WI38 (cell line): ENCODE measurements around the gene SLMAP.

Source experiments
- H3K4me3 ChIP-seq: 2 replicates; pipeline ENCODE4 v1.5.1; 2011; ENCODE audit warnings: low read depth, mild to moderate bottlenecking, control low read depth, low read length
- TF ChIP-seq, protein P1 (sequence below): IDR thresholded peaks from 2 replicates; pipeline ENCODE4 v1.5.1; 2012; ENCODE audit warnings: low read depth, mild to moderate bottlenecking, control low read depth, low read length

Gene SLMAP

DNA sequence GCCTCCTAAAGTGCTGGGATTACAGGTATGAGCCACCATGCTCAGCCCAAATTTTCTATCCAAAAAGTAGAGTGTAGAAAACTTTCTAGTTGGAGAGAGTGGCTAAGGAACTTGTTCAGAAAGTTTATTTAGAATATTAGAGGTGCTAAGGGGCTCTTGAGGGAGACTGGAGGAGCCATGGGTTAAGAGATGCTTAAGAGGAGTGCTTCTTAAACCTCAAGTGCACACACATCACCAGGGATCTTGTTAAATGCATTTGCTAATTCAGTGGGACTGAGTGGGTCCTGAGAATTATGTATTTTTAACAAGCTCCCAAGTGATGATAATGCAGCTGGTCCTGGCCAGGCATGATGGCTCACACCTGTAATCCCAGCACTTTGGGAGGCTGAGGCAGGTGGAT is 29.7 kb upstream of the SLMAP start:
- no peak overlapping the region for H3K4me3 ChIP-seq
- TF ChIP-seq, protein P1, sequence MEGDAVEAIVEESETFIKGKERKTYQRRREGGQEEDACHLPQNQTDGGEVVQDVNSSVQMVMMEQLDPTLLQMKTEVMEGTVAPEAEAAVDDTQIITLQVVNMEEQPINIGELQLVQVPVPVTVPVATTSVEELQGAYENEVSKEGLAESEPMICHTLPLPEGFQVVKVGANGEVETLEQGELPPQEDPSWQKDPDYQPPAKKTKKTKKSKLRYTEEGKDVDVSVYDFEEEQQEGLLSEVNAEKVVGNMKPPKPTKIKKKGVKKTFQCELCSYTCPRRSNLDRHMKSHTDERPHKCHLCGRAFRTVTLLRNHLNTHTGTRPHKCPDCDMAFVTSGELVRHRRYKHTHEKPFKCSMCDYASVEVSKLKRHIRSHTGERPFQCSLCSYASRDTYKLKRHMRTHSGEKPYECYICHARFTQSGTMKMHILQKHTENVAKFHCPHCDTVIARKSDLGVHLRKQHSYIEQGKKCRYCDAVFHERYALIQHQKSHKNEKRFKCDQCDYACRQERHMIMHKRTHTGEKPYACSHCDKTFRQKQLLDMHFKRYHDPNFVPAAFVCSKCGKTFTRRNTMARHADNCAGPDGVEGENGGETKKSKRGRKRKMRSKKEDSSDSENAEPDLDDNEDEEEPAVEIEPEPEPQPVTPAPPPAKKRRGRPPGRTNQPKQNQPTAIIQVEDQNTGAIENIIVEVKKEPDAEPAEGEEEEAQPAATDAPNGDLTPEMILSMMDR: no peak

DNA sequence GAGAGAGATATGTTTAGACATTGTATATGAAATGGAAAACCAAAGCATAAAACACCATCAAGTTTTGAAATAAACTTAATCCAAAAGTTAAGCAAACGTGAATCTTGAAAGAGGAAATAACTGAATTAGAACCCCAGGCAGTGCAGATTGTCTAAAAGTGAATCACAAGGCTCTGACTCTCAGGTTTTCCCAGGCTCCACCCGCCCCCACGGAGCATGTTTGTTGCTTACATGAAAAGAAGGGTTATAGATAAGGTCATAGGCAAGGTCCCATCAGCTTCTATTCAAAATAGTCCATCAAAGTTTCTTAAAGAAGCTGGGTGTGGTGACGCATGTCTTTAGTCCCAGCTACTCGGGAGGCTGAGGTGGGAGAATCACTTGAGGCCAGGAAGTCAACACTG is 29.0 kb upstream of the SLMAP start:
- H3K4me3 ChIP-seq: no peak overlapping the region
- TF ChIP-seq, protein P1: no peak

DNA sequence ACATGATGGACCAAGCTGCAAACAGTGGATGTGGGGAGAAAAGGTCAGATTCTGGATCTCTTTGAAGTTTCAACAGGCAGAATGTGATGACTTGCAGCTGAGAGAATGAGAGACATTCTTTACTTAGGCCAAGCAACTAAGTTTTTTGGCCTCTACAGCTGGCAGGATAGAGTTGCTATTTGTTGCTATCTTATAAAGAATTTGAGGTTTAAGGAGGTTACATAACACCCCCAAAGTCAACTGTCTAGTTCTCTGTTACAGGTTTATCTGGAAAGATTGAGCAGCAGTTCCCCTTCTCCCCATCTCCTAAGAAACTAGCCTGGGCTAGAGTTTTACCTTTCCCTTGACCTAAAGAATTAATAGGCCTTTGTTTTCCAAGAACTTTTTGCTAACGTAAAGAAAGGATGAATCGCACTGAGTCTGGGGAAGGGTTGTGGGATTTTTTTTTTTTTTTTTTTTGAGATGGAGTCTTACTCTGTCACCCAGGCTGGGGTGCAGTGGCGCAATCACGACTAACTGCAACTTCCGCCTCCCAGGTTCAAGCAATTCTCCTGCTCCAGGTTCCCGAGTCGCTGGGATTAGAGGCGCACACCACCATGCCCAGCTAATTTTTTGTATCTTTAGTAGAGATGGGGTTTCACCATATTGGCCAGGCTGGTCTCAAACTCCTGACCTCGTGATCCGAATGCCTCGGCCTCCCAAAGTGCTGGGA is 26.6 kb upstream of the SLMAP start:
- no peak overlapping the region for H3K4me3 ChIP-seq
- TF ChIP-seq, protein P1: no peak

DNA sequence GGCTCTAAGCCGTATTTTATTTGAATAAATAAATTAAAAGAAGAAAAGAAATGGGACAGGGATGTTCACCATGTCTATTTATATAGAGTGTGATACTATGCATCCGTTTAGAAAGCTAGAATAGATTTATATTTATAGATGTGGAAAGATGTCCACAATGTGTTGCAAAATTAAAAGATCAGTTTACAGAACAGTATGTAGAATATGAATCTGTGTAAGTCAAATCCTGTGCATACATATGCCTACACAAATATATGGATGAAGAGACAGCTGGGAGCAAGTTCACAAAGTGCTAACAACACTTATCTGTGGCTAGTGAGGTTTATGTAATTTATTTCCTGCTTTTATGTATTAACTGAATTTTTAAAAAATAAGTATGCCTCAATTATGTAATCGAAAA is 25.4 kb upstream of the SLMAP start:
- TF ChIP-seq, protein P1: no peak
- H3K4me3 ChIP-seq: no peak overlapping the region

DNA sequence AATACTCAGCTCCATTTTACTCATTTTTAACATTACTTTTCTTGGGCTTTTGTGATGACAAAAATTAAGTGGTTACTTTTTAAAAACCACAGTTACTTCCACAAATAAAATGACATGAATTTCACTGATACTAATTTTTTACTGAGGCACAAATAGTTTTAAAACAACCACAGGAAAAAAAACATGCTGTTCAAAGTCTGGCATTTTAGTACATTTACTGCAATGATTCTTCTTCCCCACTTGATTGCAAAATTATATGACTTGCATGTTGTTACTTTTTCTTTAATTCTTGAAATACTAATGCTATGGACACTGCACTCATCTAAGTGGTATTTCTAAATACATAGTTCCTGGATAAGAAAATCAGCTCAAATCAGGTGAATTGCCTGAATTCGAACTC is 24.8 kb upstream of the SLMAP start:
- H3K4me3 ChIP-seq: no peak overlapping the region
- TF ChIP-seq, protein P1: no peak

DNA sequence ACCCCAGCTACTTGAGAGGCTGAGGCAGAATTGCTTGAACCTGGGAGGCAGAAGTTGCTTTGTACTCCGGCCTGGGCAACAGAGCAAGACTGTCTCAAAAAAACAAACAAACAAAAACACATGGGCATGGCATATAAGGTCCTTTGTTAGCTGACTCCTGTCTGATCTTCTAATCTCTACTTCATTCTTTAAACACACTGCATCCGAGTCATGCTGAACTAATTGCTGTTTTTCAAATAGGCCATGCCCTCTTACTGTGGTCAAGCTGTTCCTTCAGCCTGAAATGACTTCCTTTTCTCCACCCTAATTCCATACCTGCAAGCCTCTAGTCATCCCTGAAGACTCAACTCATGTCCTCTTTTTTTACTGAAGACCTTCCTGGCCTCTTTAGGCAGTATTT is 22.3 kb upstream of the SLMAP start:
- no peak overlapping the region for H3K4me3 ChIP-seq
- TF ChIP-seq, protein P1: no peak

DNA sequence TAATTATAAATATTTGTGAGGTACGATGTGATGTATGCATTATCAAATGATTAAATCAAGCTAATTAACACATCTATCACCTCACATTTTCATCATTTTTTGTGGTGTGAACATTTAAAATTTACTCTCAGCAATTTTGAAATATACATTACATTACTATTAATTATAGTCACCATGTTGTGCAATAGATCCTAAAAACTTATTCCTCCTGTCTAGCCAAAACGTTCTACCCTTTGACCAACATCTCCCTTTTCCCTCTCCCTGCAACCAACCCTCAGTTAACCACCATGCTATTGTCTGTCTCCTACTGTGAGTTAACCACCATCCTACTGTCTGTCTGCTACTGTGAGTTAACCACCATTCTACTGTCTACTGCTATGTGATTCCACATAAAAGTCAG is 20.7 kb upstream of the SLMAP start:
- TF ChIP-seq, protein P1: no peak
- no peak overlapping the region for H3K4me3 ChIP-seq
